Suppressor macrophage (primary cell): ENCODE data around the gene OPALIN.

Source experiments
- DNase-seq, 4 experiments: peaks; one replicate each; pipeline ENCODE4 v3.0.0-alpha.2; 2020 to 2022
- total RNA-seq, 17 experiments: gene quantifications; one replicate each; lab custom pipeline; 2026; ENCODE audit warnings: mixed read lengths in 6 of 17, inconsistent platforms in 3 of 17; lab: John Stamatoyannopoulos, UW

Gene OPALIN
- 0 to 1.9 (median 0) reads per million in 17 experiments for total RNA-seq

- no peak for DNase-seq
These were observed at the start of gene OPALIN for GRCh38 chr10:96358851-96359540. TSS of gene OPALIN (minus strand) at chr10:96359002. CDS start at chr10:96358896, 106 bp downstream.

- no peak for DNase-seq
These were observed 49.4 kb upstream of the OPALIN start for GRCh38 chr10:96408201-96408600.

- no peak for DNase-seq
These were observed 48.8 kb upstream of the OPALIN start for GRCh38 chr10:96407560-96408069.

- DNase-seq, result no peak
These were observed 47.3 kb upstream of the OPALIN start for GRCh38 chr10:96406091-96406490.

GRCh38 chr10:96402417-96403305, 43.9 kb upstream of the OPALIN start:
- DNase-seq, result no peak

GRCh38 chr10:96401036-96401435, 42.2 kb upstream of the OPALIN start:
- no peak for DNase-seq

- DNase-seq, result no peak
These were observed 41.7 kb upstream of the OPALIN start for GRCh38 chr10:96400465-96400864.

GRCh38 chr10:96397902-96398301, 39.1 kb upstream of the OPALIN start:
- no peak for DNase-seq

GRCh38 chr10:96395931-96396877, 37.4 kb upstream of the OPALIN start:
- peak; percentile 82 to 87 (median 84) for DNase-seq

GRCh38 chr10:96390460-96390864, 31.7 kb upstream of the OPALIN start:
- DNase-seq, result no peak

GRCh38 chr10:96389785-96390184, 31.0 kb upstream of the OPALIN start:
- no peak for DNase-seq

- DNase-seq, result no peak
These were observed 28.8 kb upstream of the OPALIN start for GRCh38 chr10:96387601-96388000.

- DNase-seq, result no peak
These were observed 28.4 kb upstream of the OPALIN start for GRCh38 chr10:96387161-96387560.

- DNase-seq, result no peak
These were observed 25.7 kb upstream of the OPALIN start for GRCh38 chr10:96384506-96384905.

GRCh38 chr10:96380821-96381220, 22.0 kb upstream of the OPALIN start:
- peak; percentile 75 to 92 (median 90) for DNase-seq

GRCh38 chr10:96379758-96380157, 21.0 kb upstream of the OPALIN start:
- no peak for DNase-seq

GRCh38 chr10:96378741-96379140, 19.9 kb upstream of the OPALIN start:
- no peak for DNase-seq

GRCh38 chr10:96377816-96378294, 19.1 kb upstream of the OPALIN start:
- no peak for DNase-seq

GRCh38 chr10:96376483-96376882, 17.7 kb upstream of the OPALIN start:
- no peak for DNase-seq

GRCh38 chr10:96374985-96375830, 16.4 kb upstream of the OPALIN start:
- DNase-seq, result peak; percentile 92 to 95 (median 94)

- no peak for DNase-seq
These were observed 15.8 kb upstream of the OPALIN start for GRCh38 chr10:96374639-96374984.
